Measurements from ENCODE around the gene JSRP1. TPM values are rescaled to one million over a fixed set of nuclear protein-coding genes. Genes with fewer than 3 reads are reported as not detected.

JSRP1 gene
- polyA plus RNA-seq, 1 donor = 2.2 TPM

GRCh38 chr19:2245273-2245672 lies 10.9 kb downstream of the JSRP1 start:
- no peak for DNase-seq
- H3K4me3 ChIP-seq (ENCODE audit: low read length) = no peak overlapping the region
- peaks cover 60% of the 10 kb centered on the region for H3K36me3 ChIP-seq (ENCODE audit: control insufficient read depth, insufficient read depth, low read length)
- H3K4me1 ChIP-seq (ENCODE audit: control insufficient read depth, insufficient read depth, low read length) = peaks cover 49% of the 10 kb centered on the region
- WGBS (ENCODE audit: insufficient coverage, low lambda C conversion rate) = no CpG with 5 or more reads among the region's 15 CpGs
- peaks cover 3% of the 10 kb centered on the region for H3K9me3 ChIP-seq (ENCODE audit: control insufficient read depth, low read depth, low read length)
- H3K27me3 ChIP-seq (ENCODE audit: control insufficient read depth, insufficient read depth, low read length) = peaks cover 11% of the 10 kb centered on the region
- H3K27ac ChIP-seq (ENCODE audit: low read length) = no peak overlapping the region

- Histone ChIP-seq H3K27me3 (ENCODE audit: control insufficient read depth, insufficient read depth, low read length) (peaks cover 3% of the 10 kb centered on the region), H3K4me1 (ENCODE audit: control insufficient read depth, insufficient read depth, low read length) (peaks cover 52% of the 10 kb centered on the region), H3K27ac (ENCODE audit: low read length) (peak overlapping the region; percentile 73), H3K4me3 (ENCODE audit: low read length) (no peak overlapping the region), H3K9me3 (ENCODE audit: control insufficient read depth, low read depth, low read length) (peaks cover 2% of the 10 kb centered on the region), H3K36me3 (ENCODE audit: control insufficient read depth, insufficient read depth, low read length) (peaks cover 60% of the 10 kb centered on the region)
- no peak for DNase-seq
- WGBS (ENCODE audit: insufficient coverage, low lambda C conversion rate) = no CpG with 5 or more reads among the region's 21 CpGs
Measured at GRCh38 chr19:2244486-2244885, 11.7 kb downstream of the JSRP1 start.

- H3K9me3 ChIP-seq (ENCODE audit: control insufficient read depth, low read depth, low read length) = peaks cover 2% of the 10 kb centered on the region
- no CpG with 5 or more reads among the region's 12 CpGs for WGBS (ENCODE audit: insufficient coverage, low lambda C conversion rate)
- peaks cover 59% of the 10 kb centered on the region for H3K36me3 ChIP-seq (ENCODE audit: control insufficient read depth, insufficient read depth, low read length)
Measured at GRCh38 chr19:2244125-2244411, 12.1 kb downstream of the JSRP1 start.

GRCh38 chr19:2243274-2244124 lies 12.7 kb downstream of the JSRP1 start:
- Histone ChIP-seq H3K27ac (ENCODE audit: low read length) (peak overlapping the region; percentile 73), H3K4me3 (ENCODE audit: low read length) (no peak overlapping the region), H3K36me3 (ENCODE audit: control insufficient read depth, insufficient read depth, low read length) (peaks cover 54% of the 10 kb centered on the region), H3K9me3 (ENCODE audit: control insufficient read depth, low read depth, low read length) (peaks cover 2% of the 10 kb centered on the region), H3K4me1 (ENCODE audit: control insufficient read depth, insufficient read depth, low read length) (peaks cover 59% of the 10 kb centered on the region), H3K27me3 (ENCODE audit: control insufficient read depth, insufficient read depth, low read length) (no peaks in the 10 kb centered on the region)
- WGBS (ENCODE audit: insufficient coverage, low lambda C conversion rate) = no CpG with 5 or more reads among the region's 32 CpGs
- DNase-seq = peak; percentile 89 to 96

More at GRCh38 chr19:2244125-2244411, 12.1 kb downstream of the JSRP1 start:
- no peaks in the 10 kb centered on the region for H3K27me3 ChIP-seq (ENCODE audit: control insufficient read depth, insufficient read depth, low read length)
- peaks cover 53% of the 10 kb centered on the region for H3K4me1 ChIP-seq (ENCODE audit: control insufficient read depth, insufficient read depth, low read length)
- peak overlapping the region; percentile 73 for H3K27ac ChIP-seq (ENCODE audit: low read length)
- no peak overlapping the region for H3K4me3 ChIP-seq (ENCODE audit: low read length)
- DNase-seq = no peak

- Histone ChIP-seq H3K36me3 (ENCODE audit: control insufficient read depth, insufficient read depth, low read length) (peaks cover 47% of the 10 kb centered on the region), H3K9me3 (ENCODE audit: control insufficient read depth, low read depth, low read length) (peaks cover 2% of the 10 kb centered on the region), H3K4me3 (ENCODE audit: low read length) (no peak overlapping the region), H3K4me1 (ENCODE audit: control insufficient read depth, insufficient read depth, low read length) (peaks cover 62% of the 10 kb centered on the region), H3K27me3 (ENCODE audit: control insufficient read depth, insufficient read depth, low read length) (no peaks in the 10 kb centered on the region), H3K27ac (ENCODE audit: low read length) (peak overlapping the region; percentile 73)
- WGBS (ENCODE audit: insufficient coverage, low lambda C conversion rate) = 100% methylated on average over 1 of the region's 8 CpGs
- DNase-seq = no peak
Measured at GRCh38 chr19:2242816-2243215, 13.4 kb downstream of the JSRP1 start.

- WGBS (ENCODE audit: insufficient coverage, low lambda C conversion rate) = no CpG with 5 or more reads among the region's 12 CpGs
- peak; percentile 92 to 97 for DNase-seq
- Histone ChIP-seq H3K9me3 (ENCODE audit: control insufficient read depth, low read depth, low read length) (peaks cover 2% of the 10 kb centered on the region), H3K4me3 (ENCODE audit: low read length) (no peak overlapping the region), H3K4me1 (ENCODE audit: control insufficient read depth, insufficient read depth, low read length) (peaks cover 68% of the 10 kb centered on the region), H3K27me3 (ENCODE audit: control insufficient read depth, insufficient read depth, low read length) (no peaks in the 10 kb centered on the region), H3K36me3 (ENCODE audit: control insufficient read depth, insufficient read depth, low read length) (peaks cover 40% of the 10 kb centered on the region), H3K27ac (ENCODE audit: low read length) (peak overlapping the region; percentile 73)
Measured at GRCh38 chr19:2242092-2242537, 14.1 kb downstream of the JSRP1 start.

- DNase-seq = peak; percentile 64 to 81
- peaks cover 30% of the 10 kb centered on the region for H3K36me3 ChIP-seq (ENCODE audit: control insufficient read depth, insufficient read depth, low read length)
- H3K9me3 ChIP-seq (ENCODE audit: control insufficient read depth, low read depth, low read length) = peaks cover 2% of the 10 kb centered on the region
- no CpG with 5 or more reads among the region's 41 CpGs for WGBS (ENCODE audit: insufficient coverage, low lambda C conversion rate)
- H3K4me1 ChIP-seq (ENCODE audit: control insufficient read depth, insufficient read depth, low read length) = peaks cover 68% of the 10 kb centered on the region
- no peaks in the 10 kb centered on the region for H3K27me3 ChIP-seq (ENCODE audit: control insufficient read depth, insufficient read depth, low read length)
- peak overlapping the region; percentile 73 for H3K27ac ChIP-seq (ENCODE audit: low read length)
- H3K4me3 ChIP-seq (ENCODE audit: low read length) = no peak overlapping the region
Measured at GRCh38 chr19:2240881-2241760, 15.1 kb downstream of the JSRP1 start.

- peaks cover 2% of the 10 kb centered on the region for H3K9me3 ChIP-seq (ENCODE audit: control insufficient read depth, low read depth, low read length)
Measured at GRCh38 chr19:2239771-2240770, 16.1 kb downstream of the JSRP1 start.

GRCh38 chr19:2239173-2239572 lies 17.0 kb downstream of the JSRP1 start:
- peaks cover 68% of the 10 kb centered on the region for H3K4me1 ChIP-seq (ENCODE audit: control insufficient read depth, insufficient read depth, low read length)
- peak overlapping the region; percentile 73 for H3K27ac ChIP-seq (ENCODE audit: low read length)
- peaks cover 2% of the 10 kb centered on the region for H3K9me3 ChIP-seq (ENCODE audit: control insufficient read depth, low read depth, low read length)
- H3K4me3 ChIP-seq (ENCODE audit: low read length) = no peak overlapping the region
- peaks cover 15% of the 10 kb centered on the region for H3K36me3 ChIP-seq (ENCODE audit: control insufficient read depth, insufficient read depth, low read length)
- 0% methylated on average over 1 of the region's 10 CpGs for WGBS (ENCODE audit: insufficient coverage, low lambda C conversion rate)
- DNase-seq = no peak
- no peaks in the 10 kb centered on the region for H3K27me3 ChIP-seq (ENCODE audit: control insufficient read depth, insufficient read depth, low read length)

More at GRCh38 chr19:2239771-2240770, 16.1 kb downstream of the JSRP1 start:
- DNase-seq = no peak
- H3K4me3 ChIP-seq (ENCODE audit: low read length) = peak overlapping the region; percentile 3
- H3K36me3 ChIP-seq (ENCODE audit: control insufficient read depth, insufficient read depth, low read length) = peaks cover 20% of the 10 kb centered on the region
- H3K27me3 ChIP-seq (ENCODE audit: control insufficient read depth, insufficient read depth, low read length) = no peaks in the 10 kb centered on the region
- peaks cover 68% of the 10 kb centered on the region for H3K4me1 ChIP-seq (ENCODE audit: control insufficient read depth, insufficient read depth, low read length)
- H3K27ac ChIP-seq (ENCODE audit: low read length) = peak overlapping the region; percentile 73
- no CpG with 5 or more reads among the region's 34 CpGs for WGBS (ENCODE audit: insufficient coverage, low lambda C conversion rate)

Data from large intestine (tissue), 3 donors.